SK-N-DZ (cell line): ENCODE results near the gene PCDHA13. TPM values are rescaled to one million over a fixed set of nuclear protein-coding genes. Genes with fewer than 3 reads are reported as not detected.
"Not testable (repeated sequence)": the region's sequence is repeated elsewhere in the genome, so short reads cannot be mapped to it uniquely, and the experiment has no call there.

Source experiments
- DNase-seq: peaks from one replicate; pipeline ENCODE4 v3.0.0-alpha.2; 2015; ENCODE audit warnings: low spot score
- polyA plus RNA-seq, 2 experiments: library from polyadenylated mRNA; depleted of rRNA; stranded (reverse); fragments of >200 nt; gene quantifications; 2 replicates each; pipeline ENCODE4 v1.2.3, GENCODE V29; 2014

PCDHA13 gene
- 0.09 and 0.23 TPM in 2 replicates for polyA plus RNA-seq (2014; cell fraction: cytosol; rRNA removed)
- 0.32 and 0.34 TPM in 2 replicates for polyA plus RNA-seq (2014; cell fraction: nucleus; rRNA removed)

- no peak for DNase-seq
Measured at GRCh38 chr5:140881889-140882590, at the start of gene PCDHA13. Gene PCDHA13 (plus strand): TSS chr5:140882124. CDS start chr5:140882269, 145 bp downstream.

DNA sequence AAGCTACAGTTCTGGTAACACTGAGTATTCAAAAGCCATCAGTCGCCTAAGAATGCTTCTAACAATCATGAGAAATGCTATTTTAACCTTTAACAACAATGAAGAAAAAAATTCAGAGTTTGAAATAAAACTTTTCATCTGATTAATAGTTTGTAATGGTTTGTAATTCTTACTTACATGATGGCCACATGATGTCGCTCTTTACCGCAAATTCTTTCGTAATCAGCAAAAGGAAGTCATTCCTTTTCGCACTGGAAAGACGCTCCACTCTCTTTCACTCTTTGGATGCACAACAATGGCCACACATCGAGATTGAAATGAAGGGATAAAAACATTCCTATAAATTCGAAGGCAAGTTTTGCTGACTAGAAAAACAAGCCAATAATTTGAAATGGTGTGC lies 47.9 kb upstream of the PCDHA13 start, which contains the start of gene PCDHA7:
Gene PCDHA7 (plus strand): TSS at position 277 of the 400 bp plus-strand sequence. CDS start 115 bp downstream, at position 392.
- no peak for DNase-seq

- not testable (repeated sequence) for DNase-seq
Measured at GRCh38 chr5:140834439-140835008, 47.4 kb upstream of the PCDHA13 start.

GRCh38 chr5:140835622-140836510 lies 46.1 kb upstream of the PCDHA13 start:
- DNase-seq: no peak

GRCh38 chr5:140840978-140841962 lies 40.7 kb upstream of the PCDHA13 start, which contains the start of gene PCDHA8:
Gene PCDHA8 (plus strand): TSS chr5:140841187. CDS start chr5:140841322, 135 bp downstream.
- DNase-seq: peak; percentile 52

GRCh38 chr5:140842798-140843733 lies 38.9 kb upstream of the PCDHA13 start:
- DNase-seq: no peak

GRCh38 chr5:140848139-140849102 lies 33.5 kb upstream of the PCDHA13 start, which contains the start of gene PCDHA9:
Gene PCDHA9 (plus strand): TSS chr5:140848382. CDS start chr5:140848496, 114 bp downstream.
- not testable (repeated sequence) for DNase-seq

- not testable (repeated sequence) for DNase-seq
Measured at GRCh38 chr5:140849831-140850634, 31.9 kb upstream of the PCDHA13 start.

DNA sequence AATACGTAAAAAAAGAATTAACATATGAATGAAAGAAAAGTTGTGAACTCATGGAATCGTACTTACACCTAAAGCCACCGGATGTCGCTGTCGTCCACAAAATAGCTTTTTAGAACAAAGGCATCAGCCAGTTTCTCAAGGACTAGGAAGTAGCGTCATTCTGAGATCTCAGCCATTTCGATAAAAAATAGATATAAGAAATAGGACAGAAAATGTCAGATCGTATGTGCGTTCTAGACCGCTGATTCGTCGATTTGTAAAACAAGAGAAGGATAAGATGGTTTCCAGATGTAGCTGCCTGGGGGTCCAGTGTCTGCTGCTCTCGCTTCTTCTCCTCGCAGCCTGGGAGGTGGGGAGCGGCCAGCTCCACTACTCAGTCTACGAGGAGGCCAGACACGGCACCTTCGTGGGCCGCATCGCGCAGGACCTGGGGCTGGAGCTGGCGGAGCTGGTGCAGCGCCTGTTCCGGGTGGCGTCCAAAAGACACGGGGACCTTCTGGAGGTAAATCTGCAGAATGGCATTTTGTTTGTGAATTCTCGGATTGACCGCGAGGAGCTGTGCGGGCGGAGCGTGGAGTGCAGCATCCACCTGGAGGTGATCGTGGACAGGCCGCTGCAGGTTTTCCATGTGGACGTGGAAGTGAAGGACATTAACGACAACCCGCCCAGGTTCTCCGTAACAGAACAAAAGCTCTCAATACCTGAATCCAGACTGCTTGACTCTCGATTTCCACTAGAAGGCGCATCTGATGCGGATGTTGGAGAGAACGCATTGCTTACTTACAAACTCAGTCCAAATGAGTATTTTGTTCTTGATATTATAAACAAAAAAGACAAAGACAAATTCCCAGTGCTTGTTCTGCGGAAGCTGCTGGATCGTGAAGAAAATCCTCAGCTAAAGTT lies 25.9 kb upstream of the PCDHA13 start, which contains the start of gene PCDHA10:
Gene PCDHA10 (plus strand): TSS at position 126 of the 903 bp plus-strand sequence. CDS start 152 bp downstream, at position 278.
- DNase-seq: no peak

DNA sequence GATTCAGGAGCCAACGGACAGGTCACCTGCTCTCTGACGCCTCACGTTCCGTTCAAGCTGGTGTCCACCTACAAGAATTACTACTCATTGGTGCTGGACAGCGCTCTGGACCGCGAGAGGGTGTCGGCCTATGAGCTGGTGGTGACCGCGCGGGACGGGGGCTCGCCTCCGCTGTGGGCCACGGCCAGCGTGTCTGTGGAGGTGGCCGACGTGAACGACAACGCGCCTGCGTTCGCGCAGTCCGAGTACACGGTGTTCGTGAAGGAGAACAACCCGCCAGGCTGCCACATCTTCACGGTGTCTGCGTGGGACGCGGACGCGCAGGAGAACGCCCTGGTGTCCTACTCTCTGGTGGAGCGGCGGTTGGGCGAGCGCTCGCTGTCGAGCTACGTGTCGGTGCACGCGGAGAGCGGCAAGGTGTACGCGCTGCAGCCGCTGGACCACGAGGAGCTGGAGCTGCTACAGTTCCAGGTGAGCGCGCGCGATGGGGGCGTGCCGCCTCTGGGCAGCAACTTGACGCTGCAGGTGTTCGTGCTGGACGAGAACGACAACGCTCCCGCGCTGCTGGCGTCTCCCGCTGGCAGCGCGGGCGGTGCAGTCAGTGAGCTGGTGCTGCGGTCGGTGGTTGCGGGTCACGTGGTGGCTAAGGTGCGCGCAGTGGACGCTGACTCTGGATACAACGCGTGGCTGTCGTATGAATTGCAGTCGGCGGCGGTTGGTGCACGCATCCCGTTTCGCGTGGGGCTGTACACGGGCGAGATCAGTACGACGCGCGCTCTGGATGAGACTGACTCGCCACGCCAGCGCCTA lies 24.5 kb upstream of the PCDHA13 start:
- no peak for DNase-seq

DNA sequence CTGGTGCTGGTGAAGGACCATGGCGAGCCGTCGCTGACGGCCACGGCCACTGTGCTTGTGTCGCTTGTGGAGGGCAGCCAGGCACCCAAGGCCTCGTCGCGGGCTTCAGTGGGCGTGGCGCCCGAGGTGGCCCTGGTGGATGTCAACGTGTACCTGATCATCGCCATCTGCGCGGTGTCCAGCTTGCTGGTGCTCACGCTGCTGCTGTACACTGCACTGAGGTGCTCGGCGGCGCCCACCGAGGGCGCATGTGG lies 24.0 kb upstream of the PCDHA13 start:
- no peak for DNase-seq

DNA sequence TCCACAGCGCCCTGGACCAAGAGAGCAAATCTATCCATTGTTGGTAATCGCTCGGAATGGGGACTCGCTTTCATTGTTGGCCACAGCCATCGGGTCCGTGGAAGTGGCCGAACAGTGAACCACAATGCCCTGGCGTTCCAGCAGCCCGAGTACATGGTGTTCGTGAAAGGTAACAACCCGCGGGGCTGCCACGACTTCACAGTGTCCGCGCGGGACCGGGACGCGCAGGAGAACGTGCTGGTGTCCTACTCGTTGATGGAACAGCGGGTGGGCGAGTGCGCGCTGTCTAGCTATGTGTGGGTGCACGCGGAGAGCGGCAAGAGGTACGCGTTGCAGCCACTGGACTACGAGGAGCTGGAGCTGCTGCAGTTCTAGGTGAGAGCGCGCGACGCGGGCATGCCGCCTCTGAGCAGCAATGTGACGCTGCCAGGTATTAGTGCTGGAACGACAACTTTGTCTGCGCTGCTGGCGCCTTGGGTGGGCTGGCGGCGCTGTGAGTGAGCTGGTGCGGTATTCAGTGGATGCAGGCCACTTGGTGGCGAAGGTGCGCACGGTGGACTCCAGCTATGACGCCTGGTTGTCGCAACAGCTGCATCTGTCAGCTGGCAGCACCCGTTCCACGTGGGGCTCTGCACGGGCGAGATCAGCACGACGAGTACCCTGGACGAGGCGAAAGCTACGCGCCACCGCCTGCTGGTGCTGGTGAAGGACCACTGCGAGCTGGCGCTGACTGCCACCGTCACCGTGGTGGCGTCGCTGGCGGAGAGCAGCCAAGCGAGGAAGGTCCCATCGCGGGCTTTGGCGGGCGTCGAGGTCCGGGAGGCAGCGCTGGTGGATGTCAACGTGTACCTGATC lies 19.3 kb upstream of the PCDHA13 start:
- DNase-seq: no peak

DNA sequence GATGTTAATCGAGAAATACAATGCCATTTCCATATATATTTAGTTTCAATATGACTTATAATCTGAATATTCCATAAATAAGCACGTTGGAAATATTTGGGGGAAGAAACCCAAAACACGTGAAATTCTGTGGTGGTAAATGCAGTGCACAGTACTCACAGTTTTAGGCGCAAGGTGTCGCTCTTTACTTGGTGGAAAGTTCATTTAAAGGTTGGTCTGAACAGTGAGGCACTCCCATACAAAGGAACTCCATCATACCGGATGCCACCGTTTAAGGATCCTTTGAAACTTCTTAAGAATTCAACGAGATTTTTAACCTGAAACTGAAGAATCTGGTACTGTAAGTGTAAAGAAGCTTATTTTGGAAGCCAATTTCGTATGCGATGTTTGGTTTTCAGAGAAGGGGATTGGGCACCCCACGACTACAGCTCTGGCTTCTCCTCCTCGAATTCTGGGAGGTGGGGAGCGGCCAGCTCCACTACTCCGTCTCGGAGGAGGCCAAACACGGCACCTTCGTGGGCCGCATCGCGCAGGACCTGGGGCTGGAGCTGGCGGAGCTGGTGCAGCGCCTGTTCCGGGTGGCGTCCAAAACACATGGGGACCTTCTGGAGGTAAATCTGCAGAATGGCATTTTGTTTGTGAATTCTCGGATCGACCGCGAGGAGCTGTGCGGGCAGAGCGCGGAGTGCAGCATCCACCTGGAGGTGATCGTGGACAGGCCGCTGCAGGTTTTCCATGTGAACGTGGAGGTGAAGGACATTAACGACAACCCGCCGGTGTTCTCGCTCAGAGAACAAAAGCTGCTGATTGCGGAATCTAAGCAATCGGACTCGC lies 13.0 kb upstream of the PCDHA13 start, which contains the start of gene PCDHA11:
Gene PCDHA11 (plus strand): TSS at position 237 of the 834 bp plus-strand sequence. CDS start 147 bp downstream, at position 384.
- peak; percentile 82 for DNase-seq

GRCh38 chr5:140869555-140869886 lies 12.4 kb upstream of the PCDHA13 start:
- DNase-seq: no peak
